GM12892 (cell line): ENCODE results near the gene PCNT.

Source experiments
- DNase-seq: peaks from one replicate; pipeline ENCODE4 v3.0.0; 2011; ENCODE audit not compliant: insufficient read length
- FAIRE-seq: peaks from 2 replicates; lab custom pipeline; 2011; peaks lifted over from hg19 to GRCh38; lab: Jason Lieb, UNC
- POLR2A ChIP-seq: IDR thresholded peaks from 2 replicates; pipeline ENCODE4 v1.6.1; 2011; ENCODE audit warnings: low read depth, low read length, control low read depth
- POLR2AphosphoS5 ChIP-seq: IDR thresholded peaks from 2 replicates; pipeline ENCODE4 v1.6.1; 2011; ENCODE audit warnings: low read depth, low read length, control low read depth
- TAF1 ChIP-seq: IDR thresholded peaks from 2 replicates; pipeline ENCODE4 v1.6.1; 2011; ENCODE audit warnings: low read depth, mild to moderate bottlenecking, control low read depth, low read length, borderline replicate concordance

PCNT gene

GRCh38 chr21:46421756-46422555 is 98.0 kb downstream of the PCNT start:
- DNase-seq: no peak
- no peak for FAIRE-seq
- TF ChIP-seq POLR2A (no peak), TAF1 (no peak), POLR2AphosphoS5 (no peak)

DNA sequence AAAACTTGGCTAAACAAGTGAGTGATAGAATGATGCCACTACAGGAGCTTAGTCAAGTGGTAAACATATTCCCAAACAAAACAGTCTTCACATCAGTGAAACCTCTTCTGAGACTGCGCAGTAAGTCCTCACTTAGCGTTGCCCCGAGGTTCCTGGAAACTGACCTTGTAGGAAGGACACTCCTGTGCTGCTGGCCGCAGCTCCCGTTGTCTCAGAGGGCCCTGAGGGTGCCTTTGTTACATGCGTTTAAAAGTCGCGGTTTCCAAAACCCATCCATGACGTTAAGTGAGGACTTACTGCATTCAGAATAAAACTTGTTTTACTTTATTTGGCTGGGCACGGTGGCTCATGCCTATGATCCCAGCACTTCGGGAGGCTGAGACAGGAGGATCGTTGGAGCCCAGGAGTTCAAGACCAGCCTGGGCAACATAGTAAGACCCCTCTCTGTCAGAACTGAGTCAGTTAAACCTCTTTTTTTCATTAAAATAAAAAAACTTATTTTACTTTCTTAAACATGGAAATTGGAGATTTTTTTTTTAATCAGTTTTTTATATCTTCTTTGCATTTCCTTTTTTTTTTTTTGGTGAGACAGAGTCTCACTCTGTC is 98.8 kb downstream of the PCNT start:
- TF ChIP-seq POLR2A (no peak), TAF1 (no peak), POLR2AphosphoS5 (no peak)
- FAIRE-seq (no peak), DNase-seq (no peak)

- FAIRE-seq: no peak
- DNase-seq: no peak
- TF ChIP-seq TAF1 (no peak), POLR2A (no peak), POLR2AphosphoS5 (no peak)
Measured at GRCh38 chr21:46423546-46424038, 99.6 kb downstream of the PCNT start.

DNA sequence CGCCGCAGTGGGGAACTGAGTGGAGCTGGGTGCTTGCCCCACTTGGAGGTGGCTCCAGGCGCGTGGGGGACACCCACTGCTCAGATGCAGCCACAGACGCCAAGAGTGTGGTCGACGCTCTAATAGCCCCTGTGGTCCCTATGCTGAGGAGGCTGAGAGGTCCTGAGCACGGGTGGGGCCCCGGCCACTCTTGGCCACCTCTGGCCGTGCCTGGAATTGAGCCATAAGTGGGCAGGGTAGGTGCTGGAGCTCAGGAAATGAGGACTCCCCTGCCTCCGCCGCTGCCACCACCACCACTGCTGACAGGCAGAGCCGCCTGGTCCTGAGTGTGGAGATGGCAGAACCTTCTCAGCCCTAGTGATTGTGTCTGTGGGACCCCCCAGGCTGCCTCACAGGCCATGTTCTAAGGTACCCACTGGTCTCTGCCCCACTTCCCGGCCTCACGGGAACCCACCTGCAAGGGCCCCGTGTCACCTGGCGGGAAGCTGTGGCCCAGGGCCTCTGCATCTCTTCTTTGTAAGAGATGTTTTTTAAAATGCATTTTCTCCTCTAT is 100.2 kb downstream of the PCNT start:
- FAIRE-seq (no peak), DNase-seq (no peak)
- TF ChIP-seq POLR2A: no peak
- TF ChIP-seq POLR2AphosphoS5: no peak
- TF ChIP-seq TAF1: no peak

DNA sequence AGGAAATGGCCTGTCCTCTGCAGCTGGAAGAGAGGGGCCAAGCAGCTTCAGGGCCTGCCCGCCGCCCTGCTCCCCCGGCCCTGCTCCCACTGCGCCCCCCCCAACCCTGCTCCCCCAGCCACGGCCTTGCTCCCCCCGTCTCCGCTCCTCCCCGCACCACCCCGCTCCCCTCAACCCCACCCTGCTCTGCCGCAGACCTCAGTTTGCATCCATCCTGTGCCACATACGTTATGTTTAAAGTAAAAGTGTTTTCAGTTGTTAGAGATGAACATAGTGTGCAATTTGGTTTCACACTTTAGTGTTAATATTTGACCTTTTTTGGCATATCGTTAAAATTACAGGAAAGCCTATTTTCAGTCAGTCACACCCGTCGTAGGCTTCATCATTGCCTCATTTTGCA is 100.7 kb downstream of the PCNT start:
- TF ChIP-seq POLR2A (no peak), TAF1 (no peak), POLR2AphosphoS5 (no peak)
- DNase-seq (no peak), FAIRE-seq (no peak)

- no peak for TF ChIP-seq TAF1
- TF ChIP-seq POLR2AphosphoS5: no peak
- TF ChIP-seq POLR2A: no peak
- FAIRE-seq: no peak
- no peak for DNase-seq
Measured at GRCh38 chr21:46425041-46425440, 101.1 kb downstream of the PCNT start.

DNA sequence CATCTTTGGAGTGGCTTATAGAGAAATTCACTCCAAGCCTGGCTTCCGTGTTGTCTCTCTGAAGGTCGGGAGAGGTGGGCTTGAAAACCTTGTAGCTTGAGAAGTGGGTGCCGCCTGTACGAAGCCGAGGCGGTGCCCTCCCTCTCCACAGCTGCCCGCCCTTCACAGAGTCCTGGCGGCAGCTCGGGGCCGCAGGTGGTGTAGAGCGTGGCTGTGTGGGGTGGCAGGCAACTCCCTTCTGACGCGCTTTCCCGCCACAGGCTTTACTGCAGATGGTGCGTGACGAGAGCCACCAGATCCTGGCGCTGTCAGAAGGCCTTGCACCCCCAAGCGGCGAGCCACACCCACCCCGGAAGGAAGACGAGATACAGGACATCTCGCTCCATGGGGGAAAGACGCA is 101.6 kb downstream of the PCNT start:
- DNase-seq (no peak), FAIRE-seq (no peak)
- no peak for TF ChIP-seq TAF1
- TF ChIP-seq POLR2A: no peak
- TF ChIP-seq POLR2AphosphoS5: no peak

DNA sequence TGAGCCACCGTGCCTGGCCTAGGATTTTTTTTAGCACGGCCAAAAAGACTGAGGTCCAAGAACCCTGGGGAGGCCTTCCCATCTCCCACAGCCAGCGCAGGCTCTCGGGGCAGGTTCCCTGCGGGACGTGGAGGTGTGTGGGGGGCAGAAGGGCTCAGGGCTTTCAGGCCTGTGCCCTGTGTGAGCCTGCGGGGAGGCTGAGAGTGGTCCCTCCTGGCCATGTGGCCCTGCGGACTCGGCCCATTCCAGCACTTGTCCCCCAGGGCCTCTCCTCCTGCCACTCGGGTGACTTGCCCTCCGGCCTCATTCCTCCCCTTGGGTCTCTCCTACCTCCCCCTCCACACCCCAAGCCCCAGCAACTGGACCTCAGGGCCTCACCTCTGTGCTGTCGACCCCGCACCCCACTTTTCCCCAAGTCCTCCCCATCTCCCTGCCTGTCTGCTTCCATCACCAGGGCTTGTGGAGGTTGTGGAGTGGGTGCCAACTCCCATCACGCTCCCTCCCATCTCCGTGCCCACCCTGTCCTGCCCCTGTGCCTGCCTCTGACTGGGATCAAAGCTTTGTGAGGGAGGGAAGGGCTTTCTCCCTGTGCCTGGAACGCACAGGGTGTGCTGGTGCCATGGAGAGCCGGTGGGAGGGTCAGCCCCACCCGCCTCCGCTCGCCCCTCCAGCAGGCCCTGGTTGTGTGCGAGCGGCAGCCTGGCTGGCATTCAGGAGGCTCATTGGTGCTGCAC is 102.5 kb downstream of the PCNT start:
- no peak for DNase-seq
- TF ChIP-seq TAF1: no peak
- TF ChIP-seq POLR2A: no peak
- no peak for TF ChIP-seq POLR2AphosphoS5
- FAIRE-seq: no peak

DNA sequence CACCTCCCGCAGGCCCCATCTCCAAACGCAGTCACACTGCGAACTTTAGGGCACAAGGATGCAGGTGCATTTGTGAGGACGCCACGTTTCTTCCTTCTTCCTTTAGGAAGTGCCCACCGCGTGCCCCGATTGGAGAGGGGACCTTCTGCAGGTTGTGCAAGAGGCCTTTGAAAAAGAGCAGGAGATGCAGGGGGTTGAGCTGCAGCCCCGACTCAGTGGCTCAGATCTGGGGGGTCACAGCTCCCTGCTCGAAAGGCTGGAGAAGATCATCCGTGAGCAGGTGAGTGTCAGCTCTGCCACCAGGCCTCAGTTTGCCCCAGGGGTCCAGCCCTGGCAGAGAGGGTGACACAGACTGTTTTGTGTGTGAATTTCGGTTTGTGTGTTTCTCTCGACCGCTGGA is 103.6 kb downstream of the PCNT start:
- DNase-seq (no peak), FAIRE-seq (no peak)
- TF ChIP-seq TAF1: no peak
- TF ChIP-seq POLR2AphosphoS5: no peak
- TF ChIP-seq POLR2A: no peak

DNA sequence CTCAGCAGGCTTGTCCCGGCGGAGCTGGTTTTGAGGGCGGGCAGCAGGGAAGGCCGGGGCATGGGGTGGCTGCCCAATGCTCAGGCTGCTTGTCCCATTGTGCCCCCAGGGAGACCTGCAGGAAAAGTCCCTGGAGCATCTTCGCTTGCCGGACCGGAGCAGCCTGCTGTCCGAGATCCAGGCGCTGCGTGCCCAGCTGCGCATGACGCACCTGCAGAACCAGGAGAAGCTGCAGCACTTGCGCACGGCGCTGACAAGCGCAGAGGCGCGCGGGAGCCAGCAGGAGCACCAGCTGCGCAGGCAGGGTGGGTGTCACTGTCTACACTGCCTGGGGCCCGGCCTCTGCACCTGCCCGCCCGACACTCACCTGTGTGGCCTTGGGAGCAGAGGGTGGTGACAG is 104.3 kb downstream of the PCNT start:
- DNase-seq: no peak
- no peak for FAIRE-seq

GRCh38 chr21:46428987-46429710 is 105.2 kb downstream of the PCNT start:
- DNase-seq: no peak
- TF ChIP-seq TAF1: no peak
- no peak for TF ChIP-seq POLR2AphosphoS5
- no peak for FAIRE-seq

More for the DNA sequence above, 104.3 kb downstream of the PCNT start:
- no peak for TF ChIP-seq POLR2A
